ENCODE data around the gene ITPR3.

Gene ITPR3

DNA sequence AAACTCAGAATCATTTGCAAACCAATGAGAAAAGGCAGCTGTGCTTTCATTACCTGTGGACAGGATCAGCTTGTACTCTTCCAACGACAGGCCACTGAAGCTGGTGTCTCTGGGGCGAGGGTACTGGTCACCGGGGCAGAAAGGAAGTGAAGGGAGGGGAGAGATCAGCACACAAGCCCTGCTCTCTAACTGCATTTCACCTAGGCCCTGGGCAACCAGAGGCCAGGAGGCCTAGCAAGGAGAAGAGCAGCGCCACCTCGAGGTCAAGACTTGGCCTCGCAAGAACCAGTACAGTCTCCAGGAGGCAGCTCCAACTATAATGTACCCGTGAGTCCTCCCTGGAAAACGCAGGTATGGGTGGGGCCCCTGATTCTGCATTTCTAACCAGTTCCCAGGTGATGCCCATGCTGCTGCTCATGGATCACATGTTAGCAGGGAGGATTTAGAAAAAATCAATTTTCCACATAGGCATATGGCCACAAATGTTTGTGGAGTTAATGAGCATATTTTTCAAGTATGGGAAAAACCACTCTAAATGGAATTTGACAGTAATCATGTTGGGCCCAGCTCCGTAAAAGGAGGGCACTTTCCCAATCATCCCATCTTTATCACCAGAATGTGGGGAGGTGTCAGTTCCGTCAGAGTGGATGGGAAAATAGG, 79.4 kb downstream of the ITPR3 start:
- no peak for DNase-seq

DNA sequence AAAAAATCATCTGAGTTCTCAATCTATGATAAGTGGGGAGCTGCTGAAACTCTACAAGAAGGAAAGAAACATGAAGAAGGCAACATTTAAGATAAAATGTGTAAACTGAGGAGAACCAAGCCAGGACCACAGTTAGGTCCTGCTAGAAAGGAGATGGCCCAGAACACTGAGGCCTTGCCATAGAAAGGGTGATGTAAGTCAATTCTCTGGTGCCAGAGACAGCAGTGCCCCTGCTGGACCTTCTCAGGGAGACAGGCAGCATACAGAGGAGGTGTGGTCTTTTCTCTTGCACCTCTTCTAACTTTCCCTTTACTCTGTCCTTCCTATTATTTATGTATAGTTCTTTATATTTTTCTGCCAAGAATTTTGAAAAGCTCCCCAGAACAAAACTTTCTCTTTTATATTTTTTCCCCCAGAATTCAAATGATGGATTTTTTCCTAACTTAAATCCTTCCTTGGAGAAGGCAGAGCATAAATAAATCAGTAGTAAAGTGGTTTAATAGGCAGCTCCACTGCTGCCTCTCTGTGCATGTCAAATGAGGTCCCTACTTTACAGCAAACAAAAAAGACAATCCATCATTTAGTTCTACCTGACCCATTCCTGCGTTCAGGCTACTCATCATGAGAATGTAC, 81.3 kb downstream of the ITPR3 start:
- no peak for DNase-seq

DNA sequence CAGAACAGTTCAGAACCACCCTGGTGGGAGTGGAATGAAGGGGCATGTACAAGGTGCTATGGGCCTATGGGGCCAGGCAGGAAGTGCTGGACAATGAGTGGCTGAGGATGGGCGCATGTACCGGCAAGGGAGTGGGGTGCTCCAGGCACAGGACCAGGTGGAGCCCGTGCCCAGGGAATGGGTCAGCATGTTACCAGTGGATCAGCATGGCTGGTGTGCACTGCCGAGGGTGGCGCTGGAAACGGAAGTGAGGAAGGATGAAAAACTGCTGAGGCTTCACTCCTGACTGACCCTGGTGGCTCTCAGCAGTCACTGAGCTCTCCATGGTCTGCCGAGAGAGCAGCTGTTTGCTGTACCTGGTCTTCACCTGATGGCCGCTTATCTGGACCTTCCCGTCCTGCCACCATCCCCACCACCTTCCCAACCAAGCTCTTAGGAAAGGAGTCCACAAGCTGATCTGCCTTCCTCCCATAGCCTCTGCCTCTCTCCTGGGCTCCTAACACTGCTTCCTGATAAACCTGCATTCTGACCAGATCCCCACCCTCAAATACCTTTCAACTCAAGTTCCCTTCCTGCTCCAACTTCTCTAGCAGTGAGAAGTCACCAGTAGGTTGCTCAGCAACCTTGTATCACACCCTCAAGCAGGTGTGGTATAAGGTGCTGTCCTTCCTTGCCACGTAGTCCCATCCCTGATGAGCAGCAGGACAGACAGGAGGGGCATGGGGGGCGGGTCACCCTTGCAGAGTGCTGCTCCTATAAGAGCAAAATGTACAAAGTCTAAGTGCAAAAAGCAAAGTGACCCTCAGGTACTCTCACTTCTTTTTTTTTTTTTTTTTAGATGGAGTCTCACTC, 83.3 kb downstream of the ITPR3 start:
- DNase-seq = no peak

GRCh38 chr6:33705268-33705885, 84.3 kb downstream of the ITPR3 start:
- DNase-seq = no peak

GRCh38 chr6:33705955-33706725, 85.0 kb downstream of the ITPR3 start:
- DNase-seq = no peak

DNA sequence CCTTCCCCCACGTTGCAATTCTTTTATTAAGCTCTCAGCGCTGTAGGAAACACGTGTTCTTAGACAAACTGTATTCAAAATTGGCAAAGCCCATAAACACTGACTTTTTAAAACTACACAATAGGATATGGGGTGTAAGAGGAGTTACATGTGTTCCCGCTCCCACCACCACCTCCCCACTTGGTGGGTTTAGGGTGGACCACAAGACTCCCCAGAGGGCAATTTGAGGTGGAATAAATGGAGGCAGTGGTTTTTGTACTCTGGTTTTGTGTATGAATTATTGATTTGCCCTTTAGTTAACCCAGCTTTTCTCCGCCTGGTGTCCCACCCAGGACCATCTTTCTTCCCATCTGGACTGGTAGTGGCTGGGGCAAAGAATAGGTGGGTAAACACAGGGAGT, 86.6 kb downstream of the ITPR3 start:
- no peak for DNase-seq

DNA sequence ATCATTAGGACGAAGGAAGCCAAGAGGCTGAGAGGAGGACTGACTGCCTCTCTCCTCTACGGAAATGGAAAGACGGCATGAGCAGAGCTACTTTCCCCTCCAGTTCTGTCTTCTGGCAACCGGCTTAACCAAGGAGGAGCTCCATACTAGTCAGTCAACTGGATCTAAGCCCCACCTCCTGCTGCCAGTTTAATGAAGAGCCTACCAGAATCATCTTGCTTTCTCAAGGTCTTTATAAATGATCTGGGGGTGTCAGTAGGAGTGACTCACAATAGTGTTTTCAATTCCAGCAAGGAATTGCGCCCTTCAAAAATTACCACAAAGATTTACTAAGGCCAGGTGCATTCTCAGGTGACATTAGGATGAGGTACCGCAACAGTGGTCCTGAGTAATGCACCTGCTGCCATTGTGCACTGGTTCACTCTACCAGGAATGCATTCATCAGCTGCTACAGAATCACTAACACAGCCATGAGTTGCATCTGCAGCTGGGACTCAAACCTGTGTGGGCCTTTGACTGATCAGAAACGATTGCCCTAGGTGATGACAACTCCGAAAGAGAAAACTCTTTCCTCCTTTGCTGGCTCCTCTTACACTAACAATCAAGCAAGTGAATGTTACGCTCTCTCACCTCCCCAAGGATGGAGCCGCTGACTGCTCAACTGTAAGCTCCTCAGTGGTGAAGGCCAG, 87.5 kb downstream of the ITPR3 start:
- no peak for DNase-seq

- no peak for DNase-seq
Observed at GRCh38 chr6:33709605-33710295, 88.6 kb downstream of the ITPR3 start.

DNA sequence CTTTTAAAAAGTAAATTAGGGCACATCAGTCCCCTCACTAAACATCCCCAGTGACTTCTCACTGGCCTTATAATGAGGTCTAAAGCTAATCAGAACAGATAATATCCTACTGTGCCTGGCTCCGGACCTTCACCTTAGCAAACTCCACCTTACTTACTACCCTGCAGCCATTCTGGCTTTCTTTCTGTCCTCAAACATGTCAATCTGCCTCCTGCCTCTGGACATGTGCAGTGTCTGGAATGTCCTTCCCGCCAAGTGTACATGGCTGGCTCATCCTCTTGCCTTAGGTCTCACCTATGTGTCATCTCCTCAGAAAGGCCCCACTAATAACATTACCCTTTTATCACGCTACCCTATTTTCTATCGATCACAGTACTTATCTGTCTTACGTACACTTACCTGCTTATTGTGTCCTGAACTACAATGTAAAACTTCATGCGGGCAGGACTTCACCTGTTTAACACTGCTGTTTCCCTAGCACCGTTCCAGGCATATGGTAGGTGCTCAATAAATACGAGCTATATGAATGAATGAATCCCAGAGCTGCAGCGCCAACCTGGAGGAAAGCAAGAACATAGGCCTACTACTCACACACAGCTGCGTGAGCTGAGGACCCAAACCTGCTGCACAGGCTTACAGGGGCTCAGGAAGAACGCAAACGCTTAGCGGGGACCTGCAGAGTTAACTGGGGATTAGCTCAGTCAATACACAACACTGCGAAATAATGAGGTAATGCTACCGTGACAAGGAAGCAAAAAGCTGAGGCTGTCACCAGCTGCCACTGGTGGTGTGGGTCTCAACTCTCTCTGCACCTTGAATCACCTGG, 89.4 kb downstream of the ITPR3 start:
- no peak for DNase-seq

GRCh38 chr6:33711140-33712129, 90.3 kb downstream of the ITPR3 start, which contains the start of gene UQCC2:
UQCC2 (minus strand) TSS chr6:33711700; CDS start chr6:33711686, 14 bp downstream.
- DNase-seq = peak; percentile 97

GRCh38 chr6:33712914-33713313, 91.8 kb downstream of the ITPR3 start:
- DNase-seq = no peak

DNA sequence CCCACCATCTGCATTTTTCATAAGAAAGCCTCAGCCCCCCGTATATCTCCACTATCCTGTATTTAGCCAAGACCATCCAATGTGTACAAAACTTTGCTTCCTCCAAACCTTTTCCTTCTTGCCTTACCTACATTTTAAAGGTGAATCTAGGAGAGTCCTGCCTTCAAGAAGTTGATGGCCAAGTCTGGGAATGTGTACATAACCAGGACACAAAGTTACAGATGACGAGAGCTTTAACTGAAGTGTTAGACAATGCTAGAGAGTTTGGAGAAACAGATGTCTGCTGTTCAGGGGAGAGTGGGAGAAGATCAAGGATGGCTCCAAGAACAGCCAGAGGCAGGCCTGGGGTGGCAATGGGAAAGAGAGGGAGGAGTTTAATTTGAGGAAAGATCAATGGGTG, 92.7 kb downstream of the ITPR3 start:
- no peak for DNase-seq

DNA sequence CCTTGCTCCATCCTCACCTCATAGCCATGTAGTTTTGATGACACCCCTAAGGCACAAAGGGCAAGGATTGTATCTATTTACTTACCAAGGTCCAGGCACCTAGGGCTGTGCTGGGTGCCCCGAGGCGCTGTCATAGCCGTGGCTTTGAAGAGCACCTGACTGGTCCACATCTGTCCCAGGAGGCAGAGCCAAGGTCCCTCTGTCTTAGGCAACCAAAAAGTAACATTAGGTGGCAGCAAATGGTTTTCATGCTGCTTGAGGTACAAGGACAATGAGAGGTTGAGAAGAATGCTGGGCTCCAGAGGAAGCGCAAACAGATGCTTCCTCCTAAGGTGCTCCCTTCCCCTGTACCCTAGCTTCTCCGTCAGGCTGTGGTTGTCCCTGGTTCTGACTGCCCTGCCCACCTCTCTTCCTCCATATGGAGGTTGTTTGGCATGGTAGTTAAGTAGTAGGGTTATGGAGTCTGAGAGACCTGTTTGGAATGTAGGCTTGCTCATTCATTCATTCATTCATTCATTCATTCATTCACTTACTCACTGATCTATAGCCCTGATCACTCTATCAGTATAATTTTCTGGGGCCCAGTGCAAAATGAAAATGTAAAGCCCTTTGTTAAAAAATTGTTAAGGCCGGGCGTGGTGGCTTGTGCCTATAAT, 93.4 kb downstream of the ITPR3 start:
- DNase-seq = no peak

- DNase-seq = no peak
Observed at GRCh38 chr6:33716379-33716778, 95.3 kb downstream of the ITPR3 start.

DNA sequence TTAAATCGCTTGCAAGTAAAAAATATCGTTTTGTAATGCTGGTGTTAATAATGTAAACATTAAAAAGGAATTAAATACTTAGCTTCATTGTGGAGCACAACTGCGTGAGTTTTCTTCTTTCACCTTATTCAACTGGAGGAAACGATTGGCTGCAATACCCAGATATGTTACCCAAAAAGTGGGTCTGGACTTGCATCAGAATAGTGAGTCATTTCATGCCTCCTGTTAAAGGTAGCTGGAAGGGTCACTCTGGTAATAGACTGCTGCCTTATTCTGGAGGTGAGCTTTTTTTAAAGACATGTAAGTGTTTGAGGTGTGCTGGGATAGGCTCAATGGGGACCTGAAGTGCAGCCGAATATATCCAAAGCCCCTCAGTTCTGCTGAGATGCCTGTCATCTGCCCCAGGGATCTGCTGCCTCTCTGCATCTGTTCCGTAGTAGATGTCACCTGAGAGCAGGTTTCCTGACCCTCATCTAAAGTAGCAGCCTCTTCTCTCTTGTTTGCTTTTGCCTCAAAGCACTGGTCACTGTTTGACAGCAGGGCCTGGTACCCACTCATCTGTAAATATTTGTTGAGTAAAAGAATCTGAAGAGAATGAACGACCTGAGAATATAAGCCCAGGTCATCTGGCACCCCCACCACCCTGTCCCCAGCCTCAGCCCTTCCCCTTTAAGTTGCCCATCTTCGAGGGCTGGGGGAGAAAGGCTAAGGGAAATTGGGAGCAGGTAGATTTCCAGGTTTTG, 95.9 kb downstream of the ITPR3 start:
- no peak for DNase-seq

- no peak for DNase-seq
Observed at GRCh38 chr6:33717934-33718455, 96.9 kb downstream of the ITPR3 start.

GRCh38 chr6:33718713-33719112, 97.6 kb downstream of the ITPR3 start:
- no peak for DNase-seq
